CD4-positive, CD25-positive, alpha-beta regulatory T cell (primary cell): ENCODE measurements around the gene SRP68. TPM values are rescaled to one million over a fixed set of nuclear protein-coding genes. Genes with fewer than 3 reads are reported as not detected.
A peak's percentile ranks its signal among the peaks of the same experiment; 100 is the strongest.

Experiments
- ATAC-seq, 2 donors: fragments of 150-1000 bp; cut with Tn5 transposase; one replicate each; pipeline ENCODE4 v1.10.0; 2021; ENCODE audit warnings: low read depth in 2 of 2, moderate number of reproducible peaks in 2 of 2, moderate library complexity in 1 of 2
- DNase-seq, 3 donors: peaks; one replicate each; pipeline versions ENCODE4 v3.0.0 to v3.0.0-alpha.2; 2012 to 2022; ENCODE audit warnings: mixed read lengths in 1 of 3
- H3K27ac ChIP-seq: one replicate; pipeline ENCODE4 v1.7.0; 2013; ENCODE audit warnings: mild to moderate bottlenecking, low read length; ENCODE audit not compliant: insufficient read depth, poor library complexity, severe bottlenecking
- H3K27me3 ChIP-seq: one replicate; pipeline ENCODE4 v1.7.0; 2013; ENCODE audit warnings: low read length; ENCODE audit not compliant: control insufficient read depth, insufficient read depth
- H3K36me3 ChIP-seq: one replicate; pipeline ENCODE4 v1.7.0; 2013; ENCODE audit warnings: mild to moderate bottlenecking, low read length, moderate library complexity; ENCODE audit not compliant: control insufficient read depth, insufficient read depth
- H3K4me1 ChIP-seq: 2 replicates; pipeline ENCODE4 v1.7.0; 2013; ENCODE audit warnings: mild to moderate bottlenecking, low read length; ENCODE audit not compliant: insufficient read depth, control insufficient read depth, poor library complexity, severe bottlenecking
- H3K4me3 ChIP-seq: one replicate; pipeline ENCODE4 v1.7.0; 2013; ENCODE audit warnings: low read depth, mild to moderate bottlenecking, low read length, moderate library complexity
- H3K9me3 ChIP-seq, 2 experiments: 1 replicate in 1 of 2; 2 replicates in 1 of 2; pipeline ENCODE4 v1.7.0; 2013; ENCODE audit warnings: low read length in 2 of 2, mild to moderate bottlenecking in 1 of 2, moderate library complexity in 1 of 2; ENCODE audit not compliant: control insufficient read depth in 2 of 2
- H3K27ac Mint-ChIP-seq, 3 donors: one replicate each; pipeline ENCODE4 v1.8.0; 2020 to 2022; ENCODE audit warnings: mild to moderate bottlenecking in 3 of 3, mixed read lengths in 3 of 3, moderate library complexity in 2 of 3
- H3K27me3 Mint-ChIP-seq: one replicate; pipeline ENCODE4 v1.8.0; 2022; ENCODE audit warnings: mild to moderate bottlenecking, mixed read lengths
- H3K36me3 Mint-ChIP-seq: one replicate; pipeline ENCODE4 v1.8.0; 2020; ENCODE audit warnings: mixed read lengths
- H3K4me1 Mint-ChIP-seq, 4 donors: one replicate each; pipeline ENCODE4 v1.8.0; 2020 to 2022; ENCODE audit warnings: mixed read lengths in 4 of 4, mild to moderate bottlenecking in 1 of 4
- H3K4me3 Mint-ChIP-seq, 4 donors: one replicate each; pipeline ENCODE4 v1.8.0; 2020 to 2022; ENCODE audit warnings: mild to moderate bottlenecking in 4 of 4, mixed read lengths in 4 of 4, moderate library complexity in 3 of 4
- H3K9me3 Mint-ChIP-seq, 7 donors: one replicate each; pipeline ENCODE4 v1.8.0; 2020 to 2022; ENCODE audit warnings: mixed read lengths in 7 of 7, mild to moderate bottlenecking in 3 of 7, moderate library complexity in 2 of 7
- polyA plus RNA-seq, 4 donors: library from polyadenylated mRNA; unstranded; fragments of 300-500 nt; fragmentation: Illumina TruSeq; gene quantifications; one replicate each; pipeline ENCODE4 v1.2.3, GENCODE V29; 2021
- total RNA-seq: library from RNA; stranded (reverse); gene quantifications from one replicate; pipeline ENCODE4 v1.2.3, GENCODE V29; 2022

The SRP68 gene
- total and polyA plus RNA-seq, 5 donors from 2014 or later: 68.8 to 81.0 (median 71.9) TPM

DNA sequence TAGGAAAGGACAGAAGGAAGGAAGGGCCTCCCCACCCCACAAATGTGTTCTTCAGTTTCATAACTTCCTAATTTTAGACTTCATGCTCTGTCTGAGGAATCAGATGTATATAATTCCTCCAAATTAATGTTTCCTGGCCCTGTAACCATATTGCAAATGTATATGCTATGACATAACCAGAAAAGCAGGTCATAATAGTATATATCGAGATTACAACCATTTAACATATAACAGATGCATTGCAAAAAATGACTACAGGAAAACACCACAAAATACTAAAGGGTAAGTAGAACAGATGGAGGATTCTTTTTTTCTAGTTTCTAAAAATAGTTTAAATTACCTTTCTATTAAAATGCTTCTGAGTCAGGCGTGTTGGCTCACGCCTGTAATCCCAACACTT, 34.4 kb upstream of the SRP68 start:
- ATAC-seq: no peak
- Histone ChIP-seq H3K27me3 (no peaks in the 10 kb centered on the region), H3K4me1 (peaks cover 21% of the 10 kb centered on the region), H3K27ac (no peak overlapping the region), H3K36me3 (peaks cover 4% of the 10 kb centered on the region), H3K9me3 (no peaks in the 10 kb centered on the region), H3K4me3 (no peak overlapping the region)
- Mint-ChIP-seq H3K36me3 (peaks cover under 1% of the 10 kb centered on the region), H3K9me3 (no peaks in the 10 kb centered on the region), H3K4me3 (no peak overlapping the region), H3K27ac (peak overlapping the region in 1 of 3 donors; percentile 81), H3K4me1 (peaks cover 5 to 22% (median 11%) of the 10 kb centered on the region in 4 donors), H3K27me3 (no peaks in the 10 kb centered on the region)
- DNase-seq: no peak

DNA sequence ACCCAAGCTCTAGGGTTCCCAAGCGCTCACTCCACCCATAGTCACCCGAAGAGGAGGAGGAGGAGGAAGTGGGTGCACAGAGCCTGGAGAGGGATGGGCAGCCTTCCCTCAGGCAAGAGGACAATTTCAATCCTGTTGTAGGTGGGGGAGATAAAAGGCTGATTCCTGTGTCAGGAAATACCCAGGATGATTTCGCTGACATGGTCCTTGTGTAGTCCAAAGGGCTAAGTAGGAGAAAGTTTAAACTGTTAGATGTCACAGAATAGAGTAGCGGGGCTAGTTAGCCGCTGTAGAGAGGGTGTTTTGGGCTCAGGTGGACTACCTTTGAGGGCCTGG, 32.5 kb upstream of the SRP68 start:
- peaks cover 8 to 33% (median 19%) of the 10 kb centered on the region in 4 donors for H3K4me1 Mint-ChIP-seq
- H3K4me3 ChIP-seq: no peak overlapping the region
- H3K4me3 Mint-ChIP-seq: peak overlapping the region; percentile 73 to 96 (median 84)
- DNase-seq (no peak), ATAC-seq (no peak)
- H3K36me3 ChIP-seq: peaks cover 15% of the 10 kb centered on the region
- peak overlapping the region; percentile 6 to 99 (median 86) for H3K27ac Mint-ChIP-seq
- H3K27me3 ChIP-seq: no peaks in the 10 kb centered on the region
- H3K27ac ChIP-seq: no peak overlapping the region
- no peaks in the 10 kb centered on the region for H3K9me3 Mint-ChIP-seq
- no peaks in the 10 kb centered on the region for H3K9me3 ChIP-seq
- peaks cover 24% of the 10 kb centered on the region for H3K4me1 ChIP-seq
- H3K36me3 Mint-ChIP-seq: peaks cover 11% of the 10 kb centered on the region
- no peaks in the 10 kb centered on the region for H3K27me3 Mint-ChIP-seq

DNA sequence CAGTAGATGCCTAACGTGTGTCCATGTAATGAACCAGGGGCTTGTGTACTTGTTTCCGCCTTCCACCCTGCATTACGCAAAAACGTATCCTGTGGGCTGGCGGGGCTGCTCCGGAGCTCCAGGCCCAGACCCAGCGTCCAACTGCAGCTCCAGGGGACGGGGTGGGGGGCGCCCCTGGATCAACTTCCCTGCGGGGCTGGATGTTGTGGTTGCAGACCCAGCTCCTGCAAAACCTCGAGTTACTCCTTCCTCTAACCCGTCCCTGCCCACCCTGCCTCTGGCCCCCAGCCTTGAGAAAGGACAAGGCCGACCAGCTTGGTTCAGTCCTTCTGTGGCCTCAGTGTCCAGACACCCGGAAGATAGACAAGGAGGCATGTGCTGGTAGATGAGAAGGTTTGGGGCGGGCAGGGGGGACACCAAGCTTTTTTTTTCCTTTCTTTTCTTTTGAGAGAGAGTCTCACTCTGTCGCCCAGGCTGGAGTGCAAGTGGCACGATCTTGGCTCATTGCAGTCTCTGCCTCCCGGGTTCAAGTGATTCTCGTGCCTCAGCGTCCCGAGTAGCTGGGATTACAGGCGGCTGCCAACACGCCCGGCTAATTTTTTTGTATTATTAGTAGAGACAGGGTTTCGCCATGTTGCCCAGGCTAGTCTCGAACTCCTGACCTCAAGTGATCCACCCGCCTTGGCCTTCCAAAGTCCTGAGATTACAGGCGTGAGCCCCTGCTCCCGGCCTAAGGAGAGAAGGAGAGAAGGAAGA, 32.0 kb upstream of the SRP68 start:
- peak overlapping the region; percentile 98 to 99 (median 99) for H3K27ac Mint-ChIP-seq
- no peak for DNase-seq
- Histone ChIP-seq H3K27ac (peak overlapping the region; percentile 82), H3K27me3 (no peaks in the 10 kb centered on the region), H3K4me1 (peaks cover 24% of the 10 kb centered on the region), H3K4me3 (peak overlapping the region; percentile 85), H3K36me3 (peaks cover 20% of the 10 kb centered on the region), H3K9me3 (no peaks in the 10 kb centered on the region)
- H3K36me3 Mint-ChIP-seq: peaks cover 17% of the 10 kb centered on the region
- no peaks in the 10 kb centered on the region for H3K9me3 Mint-ChIP-seq
- H3K4me1 Mint-ChIP-seq: peaks cover 10 to 37% (median 19%) of the 10 kb centered on the region in 4 donors
- no peak for ATAC-seq
- peak overlapping the region; percentile 88 to 98 (median 94) for H3K4me3 Mint-ChIP-seq
- H3K27me3 Mint-ChIP-seq: no peaks in the 10 kb centered on the region

DNA sequence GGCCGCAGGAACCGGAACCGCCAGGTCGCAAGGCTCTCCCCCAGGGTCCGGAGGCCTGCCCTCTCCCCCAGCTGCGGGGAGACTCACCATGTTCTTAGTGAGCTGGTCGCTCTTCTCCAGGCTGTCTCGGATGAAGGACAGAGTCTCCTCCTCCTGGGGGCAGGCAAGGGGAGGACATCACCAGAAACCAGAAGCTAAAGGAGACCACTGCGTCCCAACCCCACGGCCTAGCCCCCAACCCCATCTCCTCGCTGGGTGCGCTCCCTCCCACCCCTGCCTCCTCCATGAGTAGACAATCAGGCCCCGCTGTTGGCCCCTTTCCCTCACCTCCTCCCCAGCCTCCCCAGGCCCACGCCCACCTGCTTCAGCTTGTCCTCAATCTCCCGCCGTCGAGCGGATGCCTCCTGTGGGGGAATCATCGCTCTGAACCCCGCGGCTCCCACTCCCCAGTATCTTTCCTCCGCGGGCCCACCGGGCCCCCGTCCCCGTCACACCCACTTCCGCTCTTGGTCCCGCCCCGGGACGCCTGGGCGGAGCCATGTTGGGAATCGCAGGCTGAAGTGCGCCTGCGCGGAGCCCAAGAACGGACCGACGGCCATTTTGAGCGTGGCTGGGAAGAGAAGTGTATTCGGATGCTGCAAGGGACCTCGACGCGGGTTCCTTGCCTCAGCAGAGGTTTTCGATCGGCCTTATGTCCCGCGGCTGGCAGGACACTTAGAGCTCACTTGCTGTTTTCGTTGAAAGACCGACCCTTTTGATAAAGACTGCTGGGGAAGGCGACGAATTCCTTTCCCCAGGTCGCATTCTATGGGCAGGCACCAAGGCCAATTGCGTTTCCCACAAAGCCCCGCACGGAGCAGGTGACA, 31.2 kb upstream of the SRP68 start, which contains the start of gene EXOC7:
Gene EXOC7 (minus strand): TSS at position 514 of the 866 bp plus-strand sequence. CDS start 95 bp downstream, at position 419.
- peak within 1 kb of the TSS; percentile 82 for H3K27ac ChIP-seq
- Mint-ChIP-seq H3K9me3 (no peaks in the 10 kb centered on the region), H3K27me3 (no peaks in the 10 kb centered on the region), H3K4me3 (peak within 1 kb of the TSS; percentile 93 to 98 (median 97)), H3K27ac (peak within 1 kb of the TSS; percentile 98 to 99 (median 99)), H3K36me3 (peaks cover 17% of the 10 kb centered on the region), H3K4me1 (peaks cover 10 to 37% (median 19%) of the 10 kb centered on the region in 4 donors)
- H3K4me1 ChIP-seq: peaks cover 24% of the 10 kb centered on the region
- H3K4me3 ChIP-seq: peak within 1 kb of the TSS; percentile 85
- no peaks in the 10 kb centered on the region for H3K9me3 ChIP-seq
- DNase-seq (peak; percentile 89 to 93 (median 92)), ATAC-seq (peak; percentile 86 to 88)
- no peaks in the 10 kb centered on the region for H3K27me3 ChIP-seq
- peaks cover 24% of the 10 kb centered on the region for H3K36me3 ChIP-seq

DNA sequence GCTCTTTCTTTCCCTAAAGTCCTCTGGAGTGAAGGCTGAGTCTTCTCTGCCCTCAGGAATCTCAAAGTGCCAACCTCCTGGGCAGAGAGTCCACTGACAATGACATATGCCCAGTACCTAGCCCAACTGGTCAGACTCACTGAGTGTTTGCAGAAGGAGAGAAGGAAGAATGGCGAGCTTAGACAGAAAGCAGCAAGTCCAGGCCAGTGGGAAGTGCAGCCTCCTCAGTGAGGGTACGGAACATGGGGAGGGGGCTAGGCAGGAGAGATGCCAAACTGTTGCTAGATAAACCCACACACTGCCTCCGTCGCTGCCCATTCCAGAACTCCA, 30.6 kb upstream of the SRP68 start:
- H3K4me3 ChIP-seq: peak overlapping the region; percentile 85
- ATAC-seq: peak in 1 of 2 donors; percentile 2
- H3K4me1 ChIP-seq: peaks cover 24% of the 10 kb centered on the region
- DNase-seq: no peak
- peak overlapping the region; percentile 93 to 98 (median 97) for H3K4me3 Mint-ChIP-seq
- H3K4me1 Mint-ChIP-seq: peaks cover 10 to 37% (median 19%) of the 10 kb centered on the region in 4 donors
- H3K27ac Mint-ChIP-seq: peak overlapping the region; percentile 98 to 99 (median 99)
- peaks cover 25% of the 10 kb centered on the region for H3K36me3 ChIP-seq
- H3K27ac ChIP-seq: peak overlapping the region; percentile 82
- H3K27me3 ChIP-seq: no peaks in the 10 kb centered on the region
- peaks cover 17% of the 10 kb centered on the region for H3K36me3 Mint-ChIP-seq
- H3K27me3 Mint-ChIP-seq: no peaks in the 10 kb centered on the region
- H3K9me3 Mint-ChIP-seq: no peaks in the 10 kb centered on the region
- no peaks in the 10 kb centered on the region for H3K9me3 ChIP-seq

DNA sequence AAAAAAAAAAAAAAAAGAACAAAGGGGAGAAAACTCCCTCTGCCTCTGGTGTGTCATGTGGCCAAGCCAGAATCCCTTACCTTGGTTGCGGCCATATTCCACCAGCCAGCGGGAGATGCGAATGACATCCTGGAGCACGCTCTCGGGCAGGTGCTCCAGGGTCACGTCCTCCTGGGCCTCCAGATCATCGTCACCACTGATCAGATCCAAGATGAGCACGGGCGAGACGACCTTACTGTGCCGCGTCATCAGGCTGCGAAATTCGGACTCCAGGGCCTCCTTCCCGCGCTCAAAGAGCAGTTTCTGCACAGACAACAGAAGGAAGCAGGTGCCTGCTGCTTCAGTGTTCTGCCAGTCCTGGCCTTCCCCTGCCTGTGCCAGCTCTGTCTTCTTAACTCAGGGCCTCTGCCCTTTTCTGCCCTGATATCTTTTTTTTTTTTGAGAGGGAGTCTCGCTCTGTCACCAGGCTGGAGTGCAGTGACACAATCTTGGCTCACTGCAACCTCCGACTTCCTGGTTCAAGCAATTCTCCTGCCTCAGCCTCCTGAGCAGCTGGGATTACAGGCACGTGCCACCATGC, 25.5 kb upstream of the SRP68 start:
- peak overlapping the region in 1 of 4 donors; percentile 51 for H3K4me3 Mint-ChIP-seq
- H3K4me3 ChIP-seq: no peak overlapping the region
- no peaks in the 10 kb centered on the region for H3K9me3 ChIP-seq
- H3K4me1 ChIP-seq: peaks cover 12% of the 10 kb centered on the region
- peaks cover 29% of the 10 kb centered on the region for H3K36me3 Mint-ChIP-seq
- peaks cover 5 to 28% (median 13%) of the 10 kb centered on the region in 4 donors for H3K4me1 Mint-ChIP-seq
- no peaks in the 10 kb centered on the region for H3K27me3 ChIP-seq
- DNase-seq: no peak
- H3K27ac ChIP-seq: no peak overlapping the region
- no peaks in the 10 kb centered on the region for H3K9me3 Mint-ChIP-seq
- H3K27me3 Mint-ChIP-seq: no peaks in the 10 kb centered on the region
- H3K36me3 ChIP-seq: peaks cover 68% of the 10 kb centered on the region
- no peak overlapping the region for H3K27ac Mint-ChIP-seq
- no peak for ATAC-seq

DNA sequence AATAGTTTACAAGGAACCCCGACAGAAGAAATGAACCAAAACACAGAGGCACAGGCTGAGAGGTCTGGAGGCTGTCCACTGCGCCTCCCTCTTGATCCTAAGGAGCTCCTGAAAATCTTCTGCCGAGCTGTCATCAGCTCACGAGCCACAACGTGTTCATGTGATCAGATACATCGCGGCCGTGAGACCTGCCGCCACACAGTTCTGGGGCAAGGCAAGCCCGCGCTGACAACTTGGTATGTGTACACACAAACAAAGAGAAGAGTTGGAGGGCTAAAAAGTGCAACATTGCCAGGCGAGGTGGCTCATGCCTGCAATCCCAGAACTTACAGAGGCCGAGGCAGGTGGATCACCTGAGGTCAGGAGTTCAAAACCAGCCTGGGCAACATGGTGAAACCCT, 23.6 kb upstream of the SRP68 start:
- Histone ChIP-seq H3K4me1 (no peaks in the 10 kb centered on the region), H3K36me3 (peaks cover 73% of the 10 kb centered on the region), H3K9me3 (no peaks in the 10 kb centered on the region), H3K27ac (peak overlapping the region; percentile 14), H3K27me3 (no peaks in the 10 kb centered on the region), H3K4me3 (no peak overlapping the region)
- Mint-ChIP-seq H3K9me3 (no peaks in the 10 kb centered on the region), H3K4me3 (no peak overlapping the region), H3K27me3 (no peaks in the 10 kb centered on the region), H3K4me1 (peaks cover 1 to 19% (median 4%) of the 10 kb centered on the region in 4 donors), H3K27ac (no peak overlapping the region), H3K36me3 (peaks cover 25% of the 10 kb centered on the region)
- no peak for DNase-seq
- ATAC-seq: no peak
